ENCODE results near the gene GARIN3. TPM values are rescaled to one million over a fixed set of nuclear protein-coding genes. Genes with fewer than 3 reads are reported as not detected.

The GARIN3 gene
- total RNA-seq, 1 donor from 2014 or later: not detected

- Histone ChIP-seq H3K4me1 (no peaks in the 10 kb centered on the region), H3K4me3 (no peak overlapping the region), H3K9ac (no peak overlapping the region), H2AFZ (replicated peaks) (no peak overlapping the region), H4K20me1 (ENCODE audit: low read depth) (no peaks in the 10 kb centered on the region), H3K9me3 (ENCODE audit: low read depth) (no peaks in the 10 kb centered on the region), H3K27me3 (no peaks in the 10 kb centered on the region), H3K79me2 (ENCODE audit: low read depth) (no peaks in the 10 kb centered on the region), H3F3A (ENCODE audit: low read depth) (no peaks in the 10 kb centered on the region), H3K36me3 (no peaks in the 10 kb centered on the region), H3K4me2 (no peak overlapping the region), H3K27ac (no peak overlapping the region)
- Mint-ChIP-seq H3K36me3 (peaks cover 2% of the 10 kb centered on the region), H3K9me3 (peaks cover 13% of the 10 kb centered on the region), H3K4me1 (no peaks in the 10 kb centered on the region), H3K27ac (no peak overlapping the region), H3K4me3 (no peak overlapping the region), H3K27me3 (ENCODE audit: insufficient read depth, low read depth) (peaks cover 5% of the 10 kb centered on the region)
- no peak for DNase-seq (ENCODE audit: low spot score)
- TF ChIP-seq, protein P1, sequence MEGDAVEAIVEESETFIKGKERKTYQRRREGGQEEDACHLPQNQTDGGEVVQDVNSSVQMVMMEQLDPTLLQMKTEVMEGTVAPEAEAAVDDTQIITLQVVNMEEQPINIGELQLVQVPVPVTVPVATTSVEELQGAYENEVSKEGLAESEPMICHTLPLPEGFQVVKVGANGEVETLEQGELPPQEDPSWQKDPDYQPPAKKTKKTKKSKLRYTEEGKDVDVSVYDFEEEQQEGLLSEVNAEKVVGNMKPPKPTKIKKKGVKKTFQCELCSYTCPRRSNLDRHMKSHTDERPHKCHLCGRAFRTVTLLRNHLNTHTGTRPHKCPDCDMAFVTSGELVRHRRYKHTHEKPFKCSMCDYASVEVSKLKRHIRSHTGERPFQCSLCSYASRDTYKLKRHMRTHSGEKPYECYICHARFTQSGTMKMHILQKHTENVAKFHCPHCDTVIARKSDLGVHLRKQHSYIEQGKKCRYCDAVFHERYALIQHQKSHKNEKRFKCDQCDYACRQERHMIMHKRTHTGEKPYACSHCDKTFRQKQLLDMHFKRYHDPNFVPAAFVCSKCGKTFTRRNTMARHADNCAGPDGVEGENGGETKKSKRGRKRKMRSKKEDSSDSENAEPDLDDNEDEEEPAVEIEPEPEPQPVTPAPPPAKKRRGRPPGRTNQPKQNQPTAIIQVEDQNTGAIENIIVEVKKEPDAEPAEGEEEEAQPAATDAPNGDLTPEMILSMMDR (IDR thresholded peaks at IDR 0.05): no peak
These were observed 44.4 kb downstream of the GARIN3 start for GRCh38 chr5:157121709-157122108.

DNA sequence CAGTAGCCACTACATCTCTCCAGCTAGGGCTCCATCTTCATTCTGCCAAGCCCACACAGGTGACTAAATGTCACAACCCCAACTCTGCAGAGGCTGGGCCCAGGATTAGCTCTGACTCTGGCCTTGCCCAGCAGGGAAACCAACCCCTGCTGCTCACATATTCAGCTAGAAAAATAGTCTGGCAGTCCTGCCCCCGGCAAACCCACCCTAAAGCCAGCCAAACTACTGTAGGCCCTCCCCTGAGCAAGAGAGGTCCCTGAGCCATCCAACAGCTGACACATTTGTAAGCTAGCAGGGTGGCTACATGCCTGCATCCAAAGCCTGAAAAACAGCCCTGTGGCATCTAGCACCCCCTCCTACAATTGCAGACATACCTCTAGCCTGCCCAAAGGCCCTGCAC is 46.0 kb downstream of the GARIN3 start:
- no peak overlapping the region for H2AFZ ChIP-seq (replicated peaks)
- H3K27ac ChIP-seq: no peak overlapping the region
- no peaks in the 10 kb centered on the region for H3K4me1 ChIP-seq
- H3K4me3 ChIP-seq: no peak overlapping the region
- TF ChIP-seq, protein P1 (IDR thresholded peaks at IDR 0.05): no peak
- TF ChIP-seq EZH2phosphoT487 (IDR thresholded peaks at IDR 0.05): no peak
- TF ChIP-seq EZH2 (IDR thresholded peaks at IDR 0.05): no peak
- Mint-ChIP-seq H3K4me3 (no peak overlapping the region), H3K36me3 (peaks cover 2% of the 10 kb centered on the region), H3K4me1 (peaks cover 5% of the 10 kb centered on the region), H3K27ac (no peak overlapping the region), H3K27me3 (ENCODE audit: insufficient read depth, low read depth) (peaks cover 5% of the 10 kb centered on the region), H3K9me3 (peaks cover 13% of the 10 kb centered on the region)
- H3K27me3 ChIP-seq: no peaks in the 10 kb centered on the region
- DNase-seq (ENCODE audit: low spot score): no peak
- no peaks in the 10 kb centered on the region for H4K20me1 ChIP-seq (ENCODE audit: low read depth)
- no peaks in the 10 kb centered on the region for H3K9me3 ChIP-seq (ENCODE audit: low read depth)
- H3F3A ChIP-seq (ENCODE audit: low read depth): no peaks in the 10 kb centered on the region
- no peaks in the 10 kb centered on the region for H3K79me2 ChIP-seq (ENCODE audit: low read depth)
- no peak overlapping the region for H3K4me2 ChIP-seq
- no peaks in the 10 kb centered on the region for H3K36me3 ChIP-seq
- no peak overlapping the region for H3K9ac ChIP-seq

GRCh38 chr5:157116483-157116954 is 49.5 kb downstream of the GARIN3 start:
- H3F3A ChIP-seq (ENCODE audit: low read depth): no peaks in the 10 kb centered on the region
- no peaks in the 10 kb centered on the region for H3K79me2 ChIP-seq (ENCODE audit: low read depth)
- H2AFZ ChIP-seq (replicated peaks): no peak overlapping the region
- no peaks in the 10 kb centered on the region for H3K9me3 ChIP-seq (ENCODE audit: low read depth)
- no peak overlapping the region for H3K27ac ChIP-seq
- no peaks in the 10 kb centered on the region for H3K36me3 ChIP-seq
- DNase-seq (ENCODE audit: low spot score): no peak
- Mint-ChIP-seq H3K4me3 (no peak overlapping the region), H3K36me3 (peaks cover 2% of the 10 kb centered on the region), H3K27ac (no peak overlapping the region), H3K27me3 (ENCODE audit: insufficient read depth, low read depth) (peaks cover 5% of the 10 kb centered on the region), H3K4me1 (peaks cover 6% of the 10 kb centered on the region), H3K9me3 (peaks cover 5% of the 10 kb centered on the region)
- TF ChIP-seq, protein P1 (IDR thresholded peaks at IDR 0.05): no peak
- TF ChIP-seq EZH2 (IDR thresholded peaks at IDR 0.05) (no peak), EZH2phosphoT487 (IDR thresholded peaks at IDR 0.05) (no peak)
- H3K9ac ChIP-seq: no peak overlapping the region
- H3K4me2 ChIP-seq: no peak overlapping the region
- no peaks in the 10 kb centered on the region for H3K27me3 ChIP-seq
- no peak overlapping the region for H3K4me3 ChIP-seq
- no peaks in the 10 kb centered on the region for H4K20me1 ChIP-seq (ENCODE audit: low read depth)
- no peaks in the 10 kb centered on the region for H3K4me1 ChIP-seq

All from neural progenitor cell (in vitro differentiated cells).